Hepatocyte (in vitro differentiated cells): ENCODE data around the gene SMG9. TPM values are rescaled to one million over a fixed set of nuclear protein-coding genes. Genes with fewer than 3 reads are reported as not detected.
"Not testable (repeated sequence)": the region's sequence is repeated elsewhere in the genome, so short reads cannot be mapped to it uniquely, and the experiment has no call there.

ENCODE experiments used
- DNase-seq: peaks from one replicate; pipeline ENCODE4 v3.0.0-alpha.2; 2016; ENCODE audit warnings: low spot score
- H2AFZ ChIP-seq: fragments of 200-600 bp; sonication (generic); 2 replicates; pipeline ENCODE4 v1.6.0; 2016; ENCODE audit warnings: antibody characterized with exemption, mild to moderate bottlenecking
- H3K27ac ChIP-seq: fragments of 200-600 bp; sonication (generic); 2 replicates; pipeline ENCODE4 v1.5.1; 2016; ENCODE audit warnings: mild to moderate bottlenecking
- H3K27me3 ChIP-seq: fragments of 200-600 bp; sonication (generic); 2 replicates; pipeline ENCODE4 v1.6.1; 2016
- H3K36me3 ChIP-seq: fragments of 200-600 bp; sonication (generic); replicated peaks from 2 replicates; pipeline ENCODE4 v1.5.1; 2016; ENCODE audit warnings: low read depth; ENCODE audit not compliant: insufficient read depth
- H3K4me1 ChIP-seq: fragments of 200-600 bp; sonication (generic); 2 replicates; pipeline ENCODE4 v1.5.1; 2016; ENCODE audit warnings: mild to moderate bottlenecking, moderate library complexity; ENCODE audit not compliant: insufficient read depth
- H3K4me2 ChIP-seq: fragments of 200-600 bp; sonication (generic); 2 replicates; pipeline ENCODE4 v1.6.0; 2016
- H3K4me3 ChIP-seq: fragments of 200-600 bp; sonication (generic); 2 replicates; pipeline ENCODE4 v1.5.1; 2016; ENCODE audit warnings: mild to moderate bottlenecking
- H3K79me2 ChIP-seq: fragments of 200-600 bp; sonication (generic); 2 replicates; pipeline ENCODE4 v1.6.0; 2017; ENCODE audit warnings: mild to moderate bottlenecking
- H3K9me2 ChIP-seq: fragments of 200-600 bp; sonication (generic); replicated peaks from 2 replicates; pipeline ENCODE4 v1.6.0; 2017; ENCODE audit warnings: mild to moderate bottlenecking; ENCODE audit not compliant: insufficient read depth
- H3K9me3 ChIP-seq: fragments of 200-600 bp; sonication (generic); 2 replicates; pipeline ENCODE4 v1.5.1; 2016; ENCODE audit warnings: low read depth, mild to moderate bottlenecking
- H4K20me1 ChIP-seq: fragments of 200-600 bp; sonication (generic); 2 replicates; pipeline ENCODE4 v1.6.0; 2016; ENCODE audit warnings: mild to moderate bottlenecking; ENCODE audit not compliant: insufficient read depth, poor library complexity, severe bottlenecking
- EZH2 ChIP-seq: fragments of 200-600 bp; sonication (generic); IDR thresholded peaks from 2 replicates; pipeline ENCODE4 v1.6.1; 2016; ENCODE audit warnings: antibody characterized with exemption, mild to moderate bottlenecking, borderline replicate concordance
- EZH2phosphoT487 ChIP-seq: fragments of 200-600 bp; sonication (generic); IDR thresholded peaks from one replicate; pipeline ENCODE4 v1.6.1; 2018; ENCODE audit warnings: antibody characterized with exemption, mild to moderate bottlenecking, low read depth, moderate library complexity; ENCODE audit not compliant: unreplicated experiment, severe bottlenecking
- WGBS: methylation state at CpG from one replicate; pipeline ENCODE4 v1.1.6; 2016; ENCODE audit warnings: low lambda C conversion rate; ENCODE audit errors: missing lambda C conversion rate; 5-methylcytosine and 5-hydroxymethylcytosine counted together
- polyA plus RNA-seq: library from polyadenylated mRNA; unstranded; fragments of >200 nt; fragmentation: Nextera tagmentation; extraction: Ambion mirVana; gene quantifications from 2 replicates; pipeline ENCODE4 v1.2.1, GENCODE V29; 2016
- total RNA-seq: library from RNA; depleted of rRNA; stranded (reverse); fragments of >200 nt; gene quantifications from 2 replicates; pipeline ENCODE4 v1.2.3, GENCODE V29; 2014
- TF ChIP-seq, protein P1 (sequence below): fragments of 200-600 bp; sonication (generic); IDR thresholded peaks from 2 replicates; pipeline ENCODE4 v1.5.1; 2016; ENCODE audit warnings: antibody characterized with exemption, mild to moderate bottlenecking; ENCODE audit not compliant: poor library complexity

Gene SMG9
- total and polyA plus RNA-seq, 2 experiments from 2014 or later, result 16.1 to 34.9 TPM

DNA sequence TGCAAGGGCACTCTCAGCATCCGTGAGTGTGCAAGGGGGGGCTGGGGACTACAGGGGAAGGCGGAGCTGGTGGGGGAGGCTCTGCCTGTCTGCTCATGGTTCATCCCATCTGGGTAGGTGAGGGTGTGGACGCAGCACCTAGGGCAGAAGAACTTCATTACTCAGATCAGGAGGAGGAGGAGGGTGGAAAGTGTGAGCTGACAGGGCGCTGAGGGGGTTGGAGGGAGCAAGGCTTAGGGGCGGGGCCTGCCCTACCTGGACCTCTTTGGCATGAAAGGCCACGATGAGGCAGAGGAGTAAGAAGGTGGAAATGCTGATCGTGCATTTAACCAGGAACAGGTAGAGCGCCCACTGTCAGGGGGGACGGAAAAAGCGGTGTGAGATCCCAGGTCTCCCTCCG is 21.5 kb upstream of the SMG9 start:
- Histone ChIP-seq H3K27ac (no peak overlapping the region), H3K36me3 (no peaks in the 10 kb centered on the region), H3K4me2 (no peak overlapping the region)

DNA sequence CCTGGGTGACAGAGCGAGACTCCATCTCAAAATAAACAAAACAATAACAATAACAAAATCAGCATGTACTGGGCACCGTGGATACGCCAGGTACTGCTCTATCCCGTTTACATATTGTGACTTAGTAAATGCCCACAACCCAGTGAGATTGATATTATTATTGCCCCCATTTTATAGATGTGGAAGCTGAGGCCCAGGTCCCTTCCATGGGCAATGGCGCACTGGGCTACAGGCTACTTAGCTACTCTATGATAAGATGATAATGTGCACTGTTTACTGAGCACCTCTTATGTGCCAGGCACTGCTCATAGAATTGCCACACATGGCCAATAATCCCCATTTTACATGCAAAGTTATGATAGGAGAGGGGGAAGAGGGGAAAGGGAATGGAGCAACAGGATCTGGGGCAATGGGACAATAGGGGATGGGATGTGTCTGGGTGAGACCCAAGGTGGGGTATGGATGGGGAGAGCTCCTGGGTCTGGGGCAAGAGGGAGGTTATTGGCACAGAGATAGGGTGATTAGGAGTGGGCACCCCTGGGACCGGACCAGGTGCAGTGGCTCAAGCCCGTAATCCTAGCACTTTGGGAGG is 20.6 kb upstream of the SMG9 start:
- H3K27me3 ChIP-seq, result no peaks in the 10 kb centered on the region
- no peak overlapping the region for H2AFZ ChIP-seq
- no peak overlapping the region for H3K4me2 ChIP-seq
- 93% methylated on average over 7 of the region's 7 CpGs for WGBS
- H3K79me2 ChIP-seq, result no peaks in the 10 kb centered on the region
- H3K9me2 ChIP-seq, result no peaks in the 10 kb centered on the region
- no peaks in the 10 kb centered on the region for H3K9me3 ChIP-seq
- no peak overlapping the region for H3K27ac ChIP-seq
- peaks cover 15% of the 10 kb centered on the region for H3K4me1 ChIP-seq
- DNase-seq, result no peak
- TF ChIP-seq, protein P1, sequence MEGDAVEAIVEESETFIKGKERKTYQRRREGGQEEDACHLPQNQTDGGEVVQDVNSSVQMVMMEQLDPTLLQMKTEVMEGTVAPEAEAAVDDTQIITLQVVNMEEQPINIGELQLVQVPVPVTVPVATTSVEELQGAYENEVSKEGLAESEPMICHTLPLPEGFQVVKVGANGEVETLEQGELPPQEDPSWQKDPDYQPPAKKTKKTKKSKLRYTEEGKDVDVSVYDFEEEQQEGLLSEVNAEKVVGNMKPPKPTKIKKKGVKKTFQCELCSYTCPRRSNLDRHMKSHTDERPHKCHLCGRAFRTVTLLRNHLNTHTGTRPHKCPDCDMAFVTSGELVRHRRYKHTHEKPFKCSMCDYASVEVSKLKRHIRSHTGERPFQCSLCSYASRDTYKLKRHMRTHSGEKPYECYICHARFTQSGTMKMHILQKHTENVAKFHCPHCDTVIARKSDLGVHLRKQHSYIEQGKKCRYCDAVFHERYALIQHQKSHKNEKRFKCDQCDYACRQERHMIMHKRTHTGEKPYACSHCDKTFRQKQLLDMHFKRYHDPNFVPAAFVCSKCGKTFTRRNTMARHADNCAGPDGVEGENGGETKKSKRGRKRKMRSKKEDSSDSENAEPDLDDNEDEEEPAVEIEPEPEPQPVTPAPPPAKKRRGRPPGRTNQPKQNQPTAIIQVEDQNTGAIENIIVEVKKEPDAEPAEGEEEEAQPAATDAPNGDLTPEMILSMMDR, result no peak
- TF ChIP-seq EZH2, result no peak
- no peak for TF ChIP-seq EZH2phosphoT487
- H3K4me3 ChIP-seq, result no peak overlapping the region
- no peaks in the 10 kb centered on the region for H3K36me3 ChIP-seq
- no peaks in the 10 kb centered on the region for H4K20me1 ChIP-seq

More for the DNA sequence above, 21.5 kb upstream of the SMG9 start:
- Histone ChIP-seq H3K79me2 (no peaks in the 10 kb centered on the region), H3K27me3 (no peaks in the 10 kb centered on the region), H3K4me3 (no peak overlapping the region), H3K9me2 (no peaks in the 10 kb centered on the region), H2AFZ (no peak overlapping the region), H3K4me1 (peaks cover 15% of the 10 kb centered on the region), H4K20me1 (no peaks in the 10 kb centered on the region), H3K9me3 (no peaks in the 10 kb centered on the region)
- TF ChIP-seq, protein P1, result no peak
- no peak for TF ChIP-seq EZH2phosphoT487
- TF ChIP-seq EZH2, result no peak
- peak; percentile 3 for DNase-seq
- WGBS, result 53% methylated on average over 8 of the region's 11 CpGs

DNA sequence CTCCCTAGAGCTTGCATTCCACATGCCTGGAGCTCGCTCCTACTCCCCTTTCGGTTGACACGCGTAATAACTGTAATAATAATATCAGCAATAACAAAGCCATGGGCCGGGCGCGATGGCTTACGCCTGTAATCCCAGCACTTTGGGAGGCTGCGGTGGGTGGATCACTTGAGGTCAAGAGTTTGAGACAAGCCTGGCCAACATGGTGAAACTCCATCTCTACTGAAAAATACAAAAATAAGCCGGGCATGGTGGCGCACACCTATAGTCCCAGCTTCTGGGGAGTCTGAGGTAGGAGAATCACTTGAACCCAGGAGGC is 20.1 kb upstream of the SMG9 start:
- H3K79me2 ChIP-seq, H3K27ac ChIP-seq, H3K9me3 ChIP-seq, H3K9me2 ChIP-seq, H4K20me1 ChIP-seq, DNase-seq, H3K27me3 ChIP-seq, H3K36me3 ChIP-seq: not testable (repeated sequence)
- Histone ChIP-seq H2AFZ (peak overlapping the region; percentile 39), H3K4me1 (peaks cover 15% of the 10 kb centered on the region), H3K4me2 (peak overlapping the region; percentile 92), H3K4me3 (peak overlapping the region; percentile 17)
- 85% methylated on average over 11 of the region's 11 CpGs for WGBS

DNA sequence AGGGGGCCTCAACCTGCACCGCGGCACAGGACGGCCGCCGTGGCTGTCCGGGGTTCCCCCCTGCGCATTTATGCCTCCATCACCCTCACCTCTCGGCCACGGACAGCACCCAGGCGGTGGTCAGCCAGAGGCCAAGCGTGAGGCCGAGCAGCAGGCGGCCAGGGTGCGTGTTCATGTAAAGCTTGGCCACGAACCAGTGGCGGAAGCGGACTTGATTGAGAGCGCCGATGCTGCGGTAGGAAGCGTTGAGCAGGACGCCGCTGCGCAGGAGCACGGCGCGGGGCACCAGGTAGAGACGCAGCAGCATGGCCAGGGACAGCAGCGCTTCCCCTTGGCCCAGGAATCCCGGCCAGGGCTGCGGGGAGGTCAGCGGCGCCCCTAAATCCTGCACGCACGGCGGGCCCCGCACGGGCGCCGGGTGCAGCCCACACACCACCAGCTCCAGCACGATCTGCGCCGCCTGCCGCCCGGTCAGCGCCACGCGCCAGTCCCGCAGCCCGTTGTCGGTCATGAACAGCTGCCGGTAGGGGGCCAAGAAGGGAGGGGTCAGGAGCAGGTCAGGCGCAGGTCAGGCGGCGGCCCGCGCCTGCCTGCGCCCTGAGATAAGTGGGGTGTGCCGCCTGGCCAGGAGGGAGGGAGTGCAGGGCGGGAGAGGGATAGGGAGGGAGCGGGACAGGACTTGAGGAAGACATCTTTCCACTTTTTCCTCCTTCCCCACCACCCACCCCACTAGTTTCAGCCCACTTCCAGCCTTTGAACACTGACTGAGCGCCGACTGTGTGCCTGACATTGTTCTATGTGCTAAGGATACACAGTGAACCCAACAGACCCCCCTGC is 19.6 kb upstream of the SMG9 start:
- Histone ChIP-seq H3K27me3 (no peaks in the 10 kb centered on the region), H3K9me2 (no peaks in the 10 kb centered on the region), H3K79me2 (no peaks in the 10 kb centered on the region), H3K4me3 (peak overlapping the region; percentile 29), H4K20me1 (no peaks in the 10 kb centered on the region), H3K9me3 (no peaks in the 10 kb centered on the region), H3K4me2 (peak overlapping the region; percentile 92), H3K36me3 (no peaks in the 10 kb centered on the region), H3K27ac (no peak overlapping the region), H3K4me1 (peaks cover 15% of the 10 kb centered on the region), H2AFZ (peak overlapping the region; percentile 39)
- 10% methylated on average over 60 of the region's 63 CpGs for WGBS
- TF ChIP-seq EZH2phosphoT487 (no peak), EZH2 (no peak)
- TF ChIP-seq, protein P1, result peak; percentile 57
- peak; percentile 86 for DNase-seq
